ENCODE measurements around the gene CYP2U1.

DNA sequence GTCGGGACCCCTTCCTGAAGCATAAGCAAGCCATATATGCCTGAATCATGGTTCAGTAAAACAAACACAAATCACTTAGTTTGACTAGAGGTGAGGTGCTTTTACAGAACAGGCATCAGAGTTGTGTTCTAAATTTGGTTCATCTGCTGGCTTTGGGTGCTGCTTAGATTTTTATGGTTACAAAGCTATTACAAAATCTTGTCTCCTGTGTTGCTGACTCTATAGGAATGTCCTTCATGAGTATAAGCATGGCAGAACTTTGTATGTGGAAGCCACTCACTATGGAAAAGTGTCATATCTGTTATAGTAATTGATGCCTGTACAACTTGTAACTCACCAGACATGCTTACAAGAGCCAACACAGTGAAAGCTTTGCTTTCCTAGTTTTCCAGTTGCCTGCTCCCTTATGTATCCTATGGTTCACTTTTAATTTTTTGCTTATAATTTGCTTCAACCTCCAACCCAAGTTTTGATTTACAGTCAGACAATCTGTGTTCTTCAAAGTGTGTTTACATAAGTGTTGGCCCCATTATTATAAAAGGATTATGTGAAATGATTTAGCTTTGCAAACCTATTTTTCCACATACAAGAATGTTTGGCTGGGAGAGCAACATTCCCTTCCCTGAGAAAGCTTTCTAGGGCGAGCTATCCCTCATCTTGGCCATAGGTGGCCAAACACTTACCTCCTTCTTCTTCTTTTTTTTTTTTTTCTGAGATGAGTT is 30.0 kb upstream of the CYP2U1 start:
- TF ChIP-seq NFE2L2 (IDR thresholded peaks at IDR 0.05; ENCODE audit: low read depth, low read length) = no peak
- TF ChIP-seq FOS (IDR thresholded peaks at IDR 0.05; ENCODE audit: low read depth, low read length) = no peak
- no peak for TF ChIP-seq CTCF (conservative IDR thresholded peaks at IDR 0.05; ENCODE audit: low read depth, low read length)
